GM19023 (cell line): ENCODE results near the gene KIAA1958.
"Not testable (repeated sequence)": the region's sequence is repeated elsewhere in the genome, so short reads cannot be mapped to it uniquely, and the experiment has no call there.

Experiments
- ATAC-seq: cut with Tn5 transposase; IDR thresholded peaks from one replicate; pipeline ENCODE4 v1.9.1; 2021; ENCODE audit warnings: mild to moderate bottlenecking, moderate library complexity; ENCODE audit not compliant: unreplicated experiment

KIAA1958 gene

DNA sequence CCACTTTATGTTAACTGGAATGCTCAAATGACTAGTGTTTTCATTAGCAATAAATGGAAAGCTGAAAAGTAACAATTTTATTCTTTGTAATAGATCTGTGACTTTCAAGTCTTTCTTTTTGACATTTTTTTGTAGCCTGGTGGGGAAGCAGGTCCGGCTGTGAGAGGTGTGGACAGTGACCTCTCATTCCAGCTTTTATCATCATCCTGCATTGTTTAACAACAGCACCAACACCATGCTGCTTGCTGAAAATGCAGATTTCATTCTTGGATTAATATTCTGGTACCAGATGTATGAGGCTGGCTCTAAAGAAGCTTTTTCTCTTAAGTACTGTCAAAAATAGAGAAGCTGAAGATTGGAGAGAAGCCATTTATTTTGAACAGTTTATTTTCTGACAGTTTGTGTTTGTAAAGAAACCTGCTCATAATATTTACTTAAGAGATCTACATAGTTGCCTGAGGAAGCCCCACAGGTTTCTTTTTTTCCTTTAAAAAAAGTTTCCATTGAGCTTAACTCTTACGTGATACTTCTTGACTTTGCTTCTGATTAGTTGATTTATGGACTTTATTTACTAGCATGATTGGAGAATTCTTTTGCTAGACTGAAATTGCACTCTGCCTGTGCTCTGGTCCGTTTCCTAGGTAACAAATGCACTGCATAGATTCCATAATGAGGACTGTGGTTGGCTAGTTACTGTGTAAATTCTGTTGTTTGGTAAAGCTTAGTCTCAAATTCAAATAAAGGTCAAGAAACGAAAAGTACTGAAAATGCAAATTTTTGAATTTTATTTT, 3.4 kb downstream of the KIAA1958 start:
- ATAC-seq = no peak

DNA sequence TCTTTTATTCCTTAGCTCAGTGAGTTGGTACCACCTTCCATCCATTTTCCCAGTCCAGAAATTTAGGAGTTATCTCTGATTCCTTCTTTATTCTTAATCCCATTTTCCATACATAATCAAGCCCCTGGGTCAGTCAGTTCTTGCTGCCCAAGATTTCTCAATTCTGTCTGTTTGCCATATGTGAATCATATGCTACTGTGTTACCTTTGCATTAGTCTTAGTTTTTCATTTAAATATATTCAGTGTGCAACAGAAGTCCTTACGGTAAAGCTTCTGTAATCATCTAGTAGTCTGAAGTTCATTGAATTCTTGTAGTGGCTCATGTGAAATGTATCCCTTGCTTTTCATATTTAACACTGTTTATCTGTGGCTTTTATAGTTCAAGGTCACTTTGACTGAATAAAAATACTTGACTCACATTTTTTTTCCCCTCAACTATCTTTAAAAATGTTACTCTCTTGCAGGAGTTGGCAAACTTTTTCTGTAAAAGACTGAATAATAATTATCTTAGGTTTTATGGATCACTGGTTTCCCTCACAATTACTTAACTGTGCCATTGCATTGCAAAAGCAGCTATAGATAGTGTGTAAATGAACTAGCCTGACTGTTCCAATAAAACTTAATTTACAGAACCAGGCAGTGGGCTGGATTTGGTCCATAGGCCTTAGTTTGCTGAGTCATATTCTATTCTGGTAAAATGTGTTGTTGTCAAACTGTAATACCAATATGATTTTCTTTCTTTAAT, 6.9 kb downstream of the KIAA1958 start:
- ATAC-seq = no peak

DNA sequence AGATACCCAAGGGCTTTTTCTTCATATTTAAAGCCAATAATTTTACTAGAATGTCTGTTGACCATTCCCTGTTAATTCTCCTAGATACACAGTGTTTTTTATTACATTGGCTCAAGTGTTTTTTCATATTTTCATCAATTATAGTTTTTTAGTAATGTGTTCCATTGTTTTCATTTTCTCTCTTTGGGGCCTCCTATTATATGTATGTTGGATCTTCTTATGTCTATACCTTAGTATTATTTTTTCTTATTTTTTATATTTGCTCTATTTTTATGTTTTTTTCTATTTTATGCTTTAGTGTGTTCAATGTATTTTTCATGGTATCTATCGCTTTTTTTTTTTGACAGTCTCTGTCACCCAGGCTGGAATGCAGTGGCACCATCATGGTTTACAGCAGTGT, 7.5 kb downstream of the KIAA1958 start:
- no peak for ATAC-seq

DNA sequence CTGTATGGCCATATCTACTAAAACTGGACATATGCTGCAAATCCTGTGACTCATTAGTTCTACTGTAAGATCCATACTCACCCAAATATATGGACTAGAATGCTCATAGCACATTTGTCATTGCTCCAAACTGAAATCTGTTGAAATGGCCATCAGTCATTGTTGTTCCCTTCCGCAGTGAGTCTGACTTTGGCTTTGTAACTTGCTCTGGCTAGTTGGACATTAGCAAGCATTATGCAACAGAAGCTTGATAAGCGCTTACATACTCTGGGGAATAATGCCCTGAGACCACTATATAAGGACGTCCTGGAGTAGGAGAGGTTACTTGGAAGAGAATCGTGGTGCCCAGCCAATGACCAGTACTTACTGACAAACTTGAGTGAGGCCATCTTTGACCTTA, 9.0 kb downstream of the KIAA1958 start:
- ATAC-seq = no peak

DNA sequence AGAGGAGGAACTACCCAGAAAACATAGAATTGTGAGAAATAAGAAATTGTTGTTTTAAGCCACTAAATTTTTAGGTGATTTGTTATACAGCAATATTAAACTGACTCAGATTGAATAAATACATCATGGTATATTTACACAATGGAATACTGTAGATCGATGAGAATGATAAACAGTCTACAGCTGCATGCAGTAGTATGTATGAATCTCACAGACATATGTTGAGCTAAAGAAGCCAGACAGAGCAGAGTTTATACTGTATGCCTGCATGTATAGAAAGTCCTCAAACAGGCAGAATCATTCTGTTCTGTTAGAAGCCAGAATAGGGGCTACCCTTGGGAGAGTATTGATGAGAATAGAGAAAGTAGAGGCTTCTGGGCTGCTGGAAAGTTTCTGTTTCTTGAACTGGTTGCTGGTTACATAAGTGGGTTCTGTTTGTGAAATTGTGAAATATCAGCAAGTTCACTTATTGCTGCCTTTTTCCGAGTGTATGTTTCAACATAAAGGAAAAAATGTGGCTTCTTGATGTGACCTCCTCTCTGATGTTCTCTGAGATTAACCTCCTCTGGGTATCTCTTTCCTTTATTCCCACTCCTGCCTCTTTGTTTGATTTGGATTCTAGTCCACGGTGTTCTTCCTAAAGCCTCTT, 9.6 kb downstream of the KIAA1958 start:
- no peak for ATAC-seq

DNA sequence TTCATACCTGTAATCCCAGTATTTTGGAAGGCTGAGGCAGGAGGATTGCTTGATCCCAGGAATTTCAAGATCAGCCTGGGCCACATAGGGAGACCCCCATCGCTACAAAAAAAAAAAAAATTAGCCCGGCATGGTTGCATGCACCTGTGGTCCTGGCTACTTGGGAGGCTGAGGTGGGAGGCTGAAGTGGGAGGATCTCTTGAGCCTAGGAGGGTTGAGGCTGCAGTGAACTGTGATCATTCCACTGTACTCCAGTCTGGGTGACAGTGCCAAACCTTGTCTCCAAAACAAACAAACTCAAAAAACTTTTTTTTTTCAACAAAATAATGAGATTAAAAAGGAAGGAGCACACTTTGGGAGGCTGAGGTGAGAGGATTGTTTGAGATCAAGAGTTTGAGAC, 14.2 kb downstream of the KIAA1958 start:
- no peak for ATAC-seq

DNA sequence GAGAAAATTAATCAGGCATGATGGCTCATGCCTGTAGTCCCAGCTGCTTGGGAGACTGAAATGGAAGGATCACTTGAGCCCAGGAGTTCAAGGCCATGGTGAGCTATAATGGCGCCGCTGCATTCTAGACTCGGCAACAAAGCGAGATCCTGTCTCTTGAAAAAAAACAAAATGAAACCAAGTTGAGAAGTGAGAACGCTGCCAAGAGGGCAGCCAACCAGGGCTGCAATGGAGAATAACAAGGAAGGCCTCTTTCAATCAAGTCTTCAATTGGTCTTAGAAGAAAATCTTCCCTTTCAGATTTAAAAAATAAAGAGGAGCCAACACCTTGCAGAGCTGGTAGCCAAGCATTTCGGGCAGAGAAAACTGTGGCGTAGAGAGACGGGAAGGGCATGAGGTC, 14.7 kb downstream of the KIAA1958 start:
- ATAC-seq = no peak

DNA sequence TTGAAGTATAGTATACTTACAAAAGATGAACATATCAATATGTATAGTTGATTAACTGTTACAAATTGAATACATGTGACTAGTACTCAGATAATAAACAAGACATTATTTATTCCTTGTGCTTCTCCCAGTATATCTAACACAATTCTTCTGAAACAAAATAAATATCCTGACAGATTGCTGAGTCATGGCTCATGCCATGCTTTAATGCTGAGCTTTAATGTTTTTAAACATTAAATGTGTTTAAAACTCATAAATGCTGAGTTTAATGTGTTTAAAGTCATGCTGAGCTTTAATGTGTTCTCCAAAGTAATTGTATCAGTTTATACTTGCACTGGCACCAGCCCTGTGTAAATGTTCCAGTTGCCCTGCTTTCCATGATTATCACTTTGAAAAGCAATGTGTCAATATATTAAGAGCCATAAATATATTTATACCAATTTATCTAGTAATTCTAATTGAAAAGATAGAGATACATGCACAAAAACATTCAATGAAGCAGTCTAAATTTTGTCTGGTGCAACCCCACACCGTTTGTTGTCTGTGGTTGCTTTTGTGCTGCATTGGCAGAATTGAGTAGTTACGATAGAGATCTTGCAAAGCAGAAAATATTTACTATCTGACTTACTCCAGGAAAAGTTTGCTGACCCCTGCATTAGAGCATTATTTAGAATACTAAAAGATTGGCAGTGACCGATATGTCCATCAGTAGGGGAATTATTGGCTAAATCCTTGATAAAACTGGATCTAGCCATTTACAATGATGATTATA, 15.7 kb downstream of the KIAA1958 start:
- no peak for ATAC-seq

DNA sequence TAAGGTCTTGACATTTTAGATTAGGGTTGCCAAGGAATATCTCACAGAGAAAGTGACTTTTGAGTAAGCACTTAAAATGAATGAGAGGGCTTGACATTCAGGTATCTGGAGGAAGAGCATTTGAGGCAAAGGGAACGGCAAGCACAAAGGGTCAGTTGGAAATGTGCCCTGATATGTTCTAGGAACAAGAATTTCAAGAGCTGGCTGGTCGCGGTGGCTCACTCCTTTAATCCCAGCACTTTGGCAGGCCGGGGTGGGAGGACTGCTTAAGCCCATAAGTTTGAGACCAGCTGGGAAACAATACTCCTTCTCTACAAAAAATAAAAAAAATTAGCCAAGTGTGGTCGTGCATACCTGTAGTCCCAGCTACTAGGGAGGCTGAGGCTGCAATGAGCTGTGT, 16.5 kb downstream of the KIAA1958 start:
- ATAC-seq = no peak

DNA sequence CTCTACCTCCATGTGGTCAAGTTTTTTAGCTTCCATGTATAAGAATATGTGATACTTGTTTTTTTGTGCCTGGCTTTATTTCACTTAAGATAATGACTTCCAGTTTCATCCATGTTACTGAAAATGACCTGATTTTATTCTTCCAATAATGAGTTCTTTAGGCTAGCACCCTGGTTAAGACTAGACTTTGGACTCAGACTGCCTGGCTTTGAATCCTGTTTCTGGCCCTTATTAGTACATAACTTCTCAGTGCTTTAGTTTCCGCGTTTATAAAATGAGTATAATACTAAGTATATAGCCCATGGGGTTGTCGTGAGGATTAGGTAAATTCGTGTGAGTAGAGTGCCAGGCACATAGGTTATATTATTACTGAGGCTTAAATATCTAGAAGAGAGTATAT, 18.5 kb downstream of the KIAA1958 start:
- ATAC-seq = no peak

DNA sequence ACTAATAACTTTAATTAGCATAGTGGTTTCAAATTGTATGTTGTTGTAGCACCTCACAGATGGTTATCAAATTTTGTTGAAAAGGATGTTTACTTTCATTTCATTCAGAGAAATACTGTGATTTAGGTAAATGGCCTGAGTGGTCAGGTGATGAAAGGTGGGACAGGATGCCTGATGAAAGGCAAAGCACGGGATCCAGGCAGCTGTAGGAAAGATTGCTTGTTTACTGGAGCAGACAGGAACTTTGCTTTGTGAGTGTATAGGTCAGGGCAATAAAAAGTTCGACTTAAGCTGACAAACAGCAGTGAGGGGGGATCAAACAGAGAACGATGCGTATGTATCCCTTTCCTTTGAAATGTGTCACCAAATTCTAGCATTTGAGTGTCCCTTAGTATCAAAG, 19.0 kb downstream of the KIAA1958 start:
- no peak for ATAC-seq

DNA sequence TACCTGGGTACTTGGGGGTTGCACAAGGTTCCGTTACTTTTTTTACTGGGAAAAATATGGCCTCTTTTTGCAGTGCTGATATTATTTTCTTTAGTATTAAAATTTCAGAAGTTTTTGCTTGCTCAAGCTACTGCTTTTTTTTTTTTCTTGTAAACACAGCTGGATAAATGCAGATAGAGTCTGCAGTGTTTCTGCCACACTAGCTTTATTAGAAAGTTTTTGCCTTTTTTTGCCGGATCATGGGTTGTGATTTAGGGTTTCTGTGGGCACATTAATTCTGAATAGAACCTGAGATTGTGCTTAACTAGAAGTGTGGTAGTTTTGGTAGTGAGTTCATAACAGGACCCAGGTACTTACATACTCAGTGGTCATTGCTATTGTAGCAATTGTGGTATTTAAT, 19.9 kb downstream of the KIAA1958 start:
- no peak for ATAC-seq

DNA sequence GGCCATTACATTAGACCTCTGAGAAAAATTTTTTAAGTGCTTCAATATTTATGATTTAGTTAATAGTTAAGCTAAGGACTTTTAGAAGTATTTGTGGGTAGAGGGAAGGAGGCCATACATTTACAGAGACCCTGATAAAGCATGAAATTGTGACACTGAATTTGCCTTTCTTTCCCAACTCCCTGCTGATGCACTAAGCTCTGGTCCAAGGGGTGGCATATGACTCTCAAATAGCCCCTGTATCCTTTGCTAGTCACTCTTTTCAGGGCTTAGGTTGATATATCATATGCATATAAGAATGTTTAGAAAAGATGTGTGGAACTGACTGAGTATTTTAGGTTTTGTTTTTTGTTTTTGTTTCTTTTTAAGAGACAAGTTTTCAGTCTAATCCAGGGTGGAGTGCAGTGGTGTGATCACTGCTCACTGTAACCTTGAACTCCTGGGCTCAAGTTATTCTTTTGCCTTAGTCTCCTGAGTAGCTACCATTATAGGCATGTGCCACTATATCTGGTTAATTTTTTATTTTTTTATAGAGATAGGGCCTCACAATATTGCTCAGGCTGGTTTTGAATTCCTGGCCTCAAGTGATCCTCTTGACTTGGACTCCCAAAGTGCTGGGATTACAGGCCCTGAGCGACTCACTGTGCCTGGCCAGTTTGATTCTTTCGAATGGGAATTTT, 20.5 kb downstream of the KIAA1958 start:
- ATAC-seq = no peak

DNA sequence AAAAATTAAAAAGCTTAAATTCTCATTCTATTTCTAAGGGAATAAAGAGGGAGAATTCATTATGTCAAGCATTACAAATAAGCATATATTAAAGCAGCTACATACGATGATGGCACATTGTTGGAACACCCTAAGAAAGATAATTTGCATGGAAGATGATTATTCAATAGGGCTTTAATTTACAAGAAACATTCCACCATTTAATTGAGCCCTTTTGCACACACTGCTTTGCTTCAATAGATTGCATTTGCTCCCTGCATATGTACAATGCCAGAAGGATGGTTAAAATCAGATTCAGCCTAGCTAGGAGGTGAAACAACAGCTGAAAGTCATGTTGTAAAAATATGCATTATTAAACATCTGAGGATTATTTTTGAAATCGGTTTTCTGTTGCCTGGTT, 21.8 kb downstream of the KIAA1958 start:
- ATAC-seq = no peak

DNA sequence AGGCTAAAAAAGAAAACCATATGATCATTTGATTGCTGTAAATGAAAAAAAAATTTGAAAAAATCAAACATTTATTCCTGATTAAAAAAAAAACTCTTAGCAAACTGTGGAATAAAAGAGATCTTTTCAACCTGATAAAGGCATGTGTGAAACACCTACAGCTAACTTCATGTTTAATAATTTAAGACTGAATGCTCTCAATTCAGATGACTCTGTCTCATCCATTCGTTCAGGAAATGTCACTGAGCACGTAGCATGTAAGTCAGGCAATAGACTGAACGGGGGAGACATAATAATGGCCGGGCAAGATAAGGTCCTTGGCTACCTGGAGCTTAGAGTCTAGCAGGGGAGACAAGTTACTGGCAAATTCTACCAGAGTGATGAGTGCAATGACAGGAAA, 25.8 kb downstream of the KIAA1958 start:
- not testable (repeated sequence) for ATAC-seq

DNA sequence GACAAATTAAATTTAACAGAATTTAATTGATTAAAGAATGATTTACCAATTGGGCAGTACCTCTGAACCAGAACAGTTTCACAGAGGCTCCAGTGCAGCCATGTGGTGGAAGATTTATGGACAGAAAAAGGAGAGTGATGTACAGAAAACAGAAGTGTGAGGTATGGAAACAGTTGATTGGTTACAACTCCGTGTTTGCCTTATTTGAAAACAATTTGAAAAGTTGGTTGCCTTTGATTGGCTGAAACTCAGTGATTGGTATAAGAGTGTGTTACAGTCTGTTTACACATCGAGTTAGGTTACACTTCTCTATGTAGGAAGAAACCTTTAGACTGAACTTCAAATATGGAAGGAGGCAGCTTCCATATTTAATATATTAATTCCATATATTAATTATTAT, 30.1 kb downstream of the KIAA1958 start:
- ATAC-seq = no peak

DNA sequence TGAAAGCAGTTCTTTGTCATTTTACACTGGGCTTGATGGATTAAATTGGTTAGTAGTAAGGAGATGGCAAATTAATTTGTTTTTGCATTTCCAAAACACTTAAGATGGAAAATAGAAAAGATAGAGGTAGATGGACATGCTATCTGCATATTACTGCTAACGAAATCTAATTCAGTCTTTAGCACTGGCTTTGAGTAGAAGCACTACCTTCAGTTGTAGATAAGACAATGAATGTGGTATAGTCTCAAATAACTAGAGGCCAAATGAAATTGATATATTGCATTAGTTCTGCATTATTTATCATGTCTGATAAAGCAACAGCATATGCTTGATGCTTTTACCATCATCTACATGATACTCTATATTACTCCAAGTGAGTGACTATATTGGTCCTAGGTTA, 33.4 kb downstream of the KIAA1958 start:
- ATAC-seq = no peak

DNA sequence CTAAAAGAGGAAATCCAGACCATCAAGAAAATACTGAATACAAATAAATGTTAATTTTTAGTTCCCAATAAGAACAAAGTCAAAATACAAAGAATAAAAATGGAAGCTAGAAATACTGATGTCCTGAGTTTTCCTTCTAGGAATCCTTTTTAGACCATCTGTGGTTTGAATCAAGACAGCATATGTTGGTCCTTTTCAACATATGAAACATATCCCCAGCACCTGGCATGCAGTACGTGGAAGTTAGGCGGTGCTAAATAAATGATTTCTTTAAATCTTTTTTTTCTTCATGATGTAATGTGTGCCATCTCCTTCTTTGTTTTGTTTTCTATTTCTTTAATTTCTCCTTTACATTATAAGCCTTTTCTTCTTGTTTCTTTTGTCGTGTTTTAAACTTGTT, 34.0 kb downstream of the KIAA1958 start:
- no peak for ATAC-seq

DNA sequence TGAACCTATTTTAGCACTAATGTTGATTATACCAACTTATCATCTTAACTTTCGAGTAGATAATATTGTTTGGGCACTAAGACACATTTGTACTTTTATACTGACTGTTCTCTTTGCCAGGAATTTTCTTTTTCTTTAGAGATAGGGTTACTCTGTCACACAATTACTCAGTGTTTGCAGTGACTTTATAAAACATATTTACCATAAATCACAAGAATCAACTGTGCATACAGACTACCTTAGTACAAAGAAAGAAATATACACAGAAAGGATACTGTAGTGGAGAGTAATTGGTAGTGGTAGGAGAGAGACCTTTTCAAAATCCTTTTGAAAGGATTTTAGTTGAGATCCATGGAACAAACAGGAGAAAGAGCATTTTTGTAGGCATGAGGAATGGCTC, 40.3 kb downstream of the KIAA1958 start:
- ATAC-seq = no peak

DNA sequence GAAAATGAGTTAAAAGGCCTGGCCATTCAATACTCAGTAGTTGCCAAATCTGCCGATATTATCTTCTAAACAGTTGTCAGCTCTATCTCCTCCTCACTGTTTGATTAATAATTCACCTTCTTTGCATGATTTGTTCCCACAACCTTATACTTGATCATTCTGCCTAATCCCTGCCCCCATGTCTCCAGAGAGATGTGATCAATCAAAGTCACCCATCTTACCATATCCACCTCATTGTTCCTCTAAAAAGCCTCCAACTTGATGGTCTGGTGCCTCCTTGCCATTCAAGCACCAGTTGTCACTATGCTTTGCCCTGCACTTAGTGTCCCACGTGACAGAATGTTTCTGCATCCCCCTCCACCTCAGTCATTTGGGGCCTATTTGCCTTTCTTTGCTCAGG, 41.3 kb downstream of the KIAA1958 start:
- ATAC-seq = no peak

DNA sequence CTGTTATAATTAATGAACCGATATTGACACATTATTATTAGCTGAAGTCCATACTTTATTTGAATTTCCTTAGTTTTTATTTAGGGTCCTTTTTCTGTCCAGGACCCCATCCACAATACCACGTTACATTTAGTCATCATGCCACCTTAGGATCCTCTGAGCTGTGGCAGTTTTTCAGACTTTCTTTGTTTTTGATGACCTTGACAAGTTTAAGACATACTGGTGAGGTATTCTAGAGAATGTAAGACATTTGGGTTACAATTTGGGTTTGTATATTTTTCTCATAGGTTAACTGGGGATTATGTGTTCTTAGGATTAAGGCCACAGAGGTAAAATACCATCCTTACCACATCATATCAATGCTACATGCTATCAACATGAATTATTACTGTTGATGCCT, 42.7 kb downstream of the KIAA1958 start:
- ATAC-seq = no peak
